CD1c-positive myeloid dendritic cell (primary cell): ENCODE data around the gene TRPM7.
"Not testable (repeated sequence)": the region's sequence is repeated elsewhere in the genome, so short reads cannot be mapped to it uniquely, and the experiment has no call there.

Experiments
- DNase-seq: peaks from one replicate; pipeline ENCODE4 v3.0.0-alpha.2; 2016; ENCODE audit errors: extremely low spot score

The TRPM7 gene

DNA sequence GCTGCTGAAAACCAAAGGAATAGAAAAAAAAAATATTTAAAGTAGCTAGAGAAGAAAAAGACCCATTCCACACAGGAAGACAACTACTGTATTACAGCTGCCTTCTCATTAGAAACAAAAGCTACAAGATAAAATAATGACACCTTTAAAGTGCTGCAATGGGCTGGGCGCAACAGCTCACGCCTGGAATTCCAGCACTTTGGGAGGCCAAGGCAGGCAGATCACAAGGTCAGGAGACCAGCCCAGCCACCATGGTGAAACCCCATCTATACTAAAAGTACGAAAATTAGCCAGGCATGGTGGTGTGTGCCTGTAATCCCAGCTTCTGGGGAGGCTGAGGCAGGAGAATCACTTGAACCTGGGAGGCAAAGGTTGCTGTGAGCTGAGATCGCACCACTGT is 31.0 kb downstream of the TRPM7 start:
- no peak for DNase-seq

DNA sequence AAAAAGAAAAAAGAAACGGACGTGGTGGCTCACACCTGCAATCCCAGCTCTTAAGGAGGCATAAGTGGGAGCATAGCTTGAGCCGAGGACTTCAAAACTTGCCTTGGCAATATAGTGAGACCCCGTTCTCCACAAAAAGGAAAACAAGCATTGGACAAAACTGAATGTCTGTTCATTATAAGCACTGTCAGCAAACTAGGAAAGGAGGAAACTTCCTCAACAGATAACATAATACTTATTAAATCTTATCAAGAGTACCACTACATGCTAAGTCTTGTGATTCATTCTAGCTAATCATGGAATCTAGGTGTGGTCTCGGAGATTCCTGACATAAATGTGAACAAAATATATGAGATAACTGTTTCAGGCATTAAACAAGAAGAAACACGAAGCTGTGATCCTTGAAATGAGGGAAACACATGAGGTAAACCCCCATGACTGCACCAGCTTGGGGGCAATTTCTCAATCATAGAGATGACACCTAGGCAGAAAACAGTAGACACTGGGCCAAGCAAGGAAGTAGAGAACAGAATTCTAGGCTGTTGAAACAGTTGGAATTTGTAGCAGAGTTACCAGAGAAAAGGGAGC is 33.3 kb downstream of the TRPM7 start:
- DNase-seq = no peak

GRCh38 chr15:50652671-50653070 is 33.9 kb downstream of the TRPM7 start:
- no peak for DNase-seq

- no peak for DNase-seq
Measured at GRCh38 chr15:50641318-50641717, 45.3 kb downstream of the TRPM7 start.

DNA sequence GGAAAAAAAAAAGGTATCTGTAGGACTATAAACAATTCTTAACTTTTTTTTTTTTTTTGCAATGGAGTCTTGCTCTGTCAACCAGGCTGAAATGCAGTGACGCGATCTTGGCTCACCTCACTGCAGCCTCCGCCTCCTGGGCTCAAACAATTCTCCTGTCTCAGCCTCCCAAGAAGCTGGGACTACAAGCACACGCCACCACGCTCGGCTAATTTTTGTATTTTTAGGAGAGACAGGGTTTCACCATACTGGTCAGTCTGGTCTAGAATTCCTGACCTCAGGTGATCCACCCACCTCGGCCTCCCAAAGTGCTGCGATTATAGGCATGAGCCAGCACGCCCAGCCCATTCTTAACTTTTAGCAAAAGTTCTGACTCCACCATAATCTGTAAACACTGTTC is 50.5 kb downstream of the TRPM7 start:
- no peak for DNase-seq

DNA sequence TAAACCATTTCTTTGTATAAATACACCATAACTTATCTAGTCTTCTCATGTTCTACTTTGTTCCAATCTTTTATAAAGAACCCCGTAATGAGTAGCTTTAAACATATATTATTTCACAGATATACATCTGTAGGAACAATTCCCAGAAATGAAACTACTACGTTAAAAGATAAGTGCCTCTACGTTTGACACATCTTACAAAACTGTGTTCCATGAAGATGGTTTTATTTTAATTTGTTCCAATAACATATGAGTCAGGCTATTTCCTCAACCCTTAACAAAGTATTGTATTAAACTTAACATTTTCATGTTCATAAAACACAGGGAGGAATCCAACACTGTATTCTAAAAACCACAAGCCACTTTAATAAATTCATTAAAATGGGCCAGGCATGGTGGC is 52.9 kb downstream of the TRPM7 start:
- DNase-seq = no peak

- DNase-seq = no peak
Measured at GRCh38 chr15:50628421-50628820, 58.2 kb downstream of the TRPM7 start.

DNA sequence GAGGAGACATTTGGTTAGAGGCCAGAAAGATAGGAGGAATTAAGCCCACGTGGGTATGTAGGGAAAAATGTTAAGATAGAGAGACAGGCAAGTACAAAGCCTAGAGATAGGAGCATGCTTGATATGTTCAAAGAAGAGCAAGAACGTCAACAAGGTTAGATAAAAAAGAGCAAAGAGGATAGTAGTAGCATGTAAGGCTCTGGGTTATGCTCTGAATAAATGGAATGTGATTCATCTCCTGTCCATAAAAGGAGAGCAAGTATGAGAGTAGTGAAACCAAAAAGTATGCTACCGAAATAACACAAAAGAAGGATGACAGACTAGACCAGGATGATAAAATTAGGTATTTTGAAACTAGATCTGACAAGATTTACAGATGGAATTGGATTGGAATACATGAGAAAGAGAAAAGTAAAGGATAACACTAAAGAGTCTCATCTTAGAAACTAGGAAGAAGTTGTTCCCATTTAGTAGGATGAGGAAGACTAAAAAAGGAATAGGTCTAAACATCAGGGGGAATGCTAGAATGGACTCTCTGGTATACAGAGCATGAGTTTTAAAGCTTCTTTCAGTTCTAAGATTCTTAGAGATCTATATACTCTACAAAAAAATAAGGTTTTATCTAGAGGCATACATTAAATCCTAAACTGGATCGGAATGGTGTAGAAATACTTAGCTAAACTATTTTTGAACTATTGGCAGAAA is 59.1 kb downstream of the TRPM7 start:
- no peak for DNase-seq

- DNase-seq = no peak
Measured at GRCh38 chr15:50624616-50625168, 61.9 kb downstream of the TRPM7 start.

DNA sequence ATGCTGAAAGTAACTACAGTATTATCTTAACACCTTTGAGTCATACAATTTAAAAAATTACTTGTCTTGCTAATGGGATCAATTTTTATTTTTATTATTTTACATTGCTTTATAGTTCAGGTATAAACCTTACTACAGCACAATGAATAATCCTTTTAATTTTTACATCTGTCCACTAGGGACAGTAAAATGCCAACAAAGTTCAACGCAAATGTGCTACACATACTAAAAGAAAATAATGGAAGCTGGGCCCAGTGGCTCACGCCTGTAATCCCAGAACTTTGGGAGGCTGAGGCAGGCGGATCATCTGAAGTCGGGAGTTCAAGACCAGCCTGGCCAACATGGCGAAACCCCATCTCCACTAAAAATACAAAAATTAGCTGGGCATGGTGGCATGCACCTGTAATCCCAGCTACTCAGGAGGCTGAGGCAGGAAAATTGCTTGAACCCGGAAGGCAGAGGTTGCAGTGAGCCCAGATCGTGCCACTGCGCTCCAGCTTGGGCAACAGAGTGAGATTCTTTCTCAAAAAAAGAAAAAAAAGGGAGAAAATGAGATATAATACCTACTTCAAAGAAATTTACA is 64.1 kb downstream of the TRPM7 start:
- DNase-seq = not testable (repeated sequence)

DNA sequence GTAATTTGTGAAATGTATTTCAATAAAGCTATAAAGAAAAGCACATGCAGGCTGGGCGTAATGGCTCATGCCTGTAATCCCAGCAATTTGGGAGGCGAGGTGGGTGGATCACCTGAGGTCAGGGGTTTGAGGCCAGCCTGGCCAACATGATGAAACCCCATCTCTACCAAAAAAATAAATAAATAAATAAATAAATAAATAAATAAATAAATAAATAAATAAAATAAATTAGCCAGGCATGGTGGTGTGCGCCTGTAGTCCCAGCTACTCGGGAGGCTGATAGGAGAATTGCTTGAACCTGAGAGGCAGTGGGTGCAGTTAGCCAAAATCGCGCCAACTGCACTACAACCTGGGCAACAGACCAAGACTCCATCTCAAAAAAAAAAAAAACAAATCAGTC is 69.6 kb downstream of the TRPM7 start:
- not testable (repeated sequence) for DNase-seq

DNA sequence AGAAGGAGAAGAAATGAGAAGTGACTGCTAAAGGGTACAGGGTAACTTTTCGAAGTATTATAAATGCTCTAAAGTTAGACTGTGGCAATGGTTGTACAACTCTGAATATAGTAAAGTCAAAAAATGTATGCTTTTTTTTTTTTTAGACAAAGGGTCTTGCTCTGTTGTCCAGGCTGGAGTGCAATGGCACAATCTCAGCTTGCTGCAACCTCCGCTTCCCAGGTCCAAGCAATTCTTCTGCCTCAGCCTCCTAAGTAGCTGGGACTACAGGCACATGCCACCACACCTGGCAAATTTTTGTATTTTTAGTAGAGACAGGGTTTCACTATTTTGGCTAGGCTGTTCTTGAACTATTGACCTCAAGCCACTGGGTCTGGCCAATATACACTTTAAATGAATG is 70.0 kb downstream of the TRPM7 start:
- DNase-seq = not testable (repeated sequence)

- no peak for DNase-seq
Measured at GRCh38 chr15:50613600-50613999, 73.0 kb downstream of the TRPM7 start.

DNA sequence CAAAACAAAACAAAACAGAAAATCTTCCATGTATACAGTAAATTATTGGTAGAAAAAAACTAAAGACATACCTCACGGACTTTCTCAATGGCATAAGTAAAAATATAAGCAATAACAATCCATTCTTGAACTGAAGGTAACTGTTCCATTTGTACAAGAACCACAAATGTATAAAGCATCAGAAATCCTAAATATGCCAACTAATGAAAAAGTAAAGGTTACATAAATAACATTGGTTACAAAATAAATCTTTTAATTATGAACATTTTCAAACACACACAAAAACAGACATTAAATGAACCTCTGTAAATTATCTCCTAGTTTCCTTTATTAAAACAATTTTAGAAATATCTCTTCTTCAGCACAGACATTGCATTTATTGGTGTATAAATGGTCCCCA is 79.5 kb downstream of the TRPM7 start:
- DNase-seq = no peak

DNA sequence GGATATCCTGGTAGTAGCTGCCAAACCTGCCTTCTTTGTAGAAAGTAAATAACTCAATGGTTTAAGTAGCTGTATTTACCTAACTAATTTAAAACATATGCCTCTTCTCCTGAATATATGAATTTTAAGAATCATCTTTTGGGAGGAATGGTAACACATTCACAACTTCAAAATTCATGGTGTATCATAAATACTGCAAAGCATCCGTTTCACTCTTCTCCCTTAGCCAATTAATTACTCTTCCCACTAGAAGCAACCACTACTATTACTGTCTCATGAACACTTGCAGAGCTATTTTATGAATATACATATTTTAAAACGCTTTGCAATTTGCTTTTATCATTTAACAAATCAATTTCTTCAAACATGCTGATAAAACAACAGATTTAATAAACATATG is 81.1 kb downstream of the TRPM7 start:
- DNase-seq = no peak

- not testable (repeated sequence) for DNase-seq
Measured at GRCh38 chr15:50602028-50602427, 84.6 kb downstream of the TRPM7 start.

GRCh38 chr15:50594311-50594710 is 92.3 kb downstream of the TRPM7 start:
- no peak for DNase-seq

DNA sequence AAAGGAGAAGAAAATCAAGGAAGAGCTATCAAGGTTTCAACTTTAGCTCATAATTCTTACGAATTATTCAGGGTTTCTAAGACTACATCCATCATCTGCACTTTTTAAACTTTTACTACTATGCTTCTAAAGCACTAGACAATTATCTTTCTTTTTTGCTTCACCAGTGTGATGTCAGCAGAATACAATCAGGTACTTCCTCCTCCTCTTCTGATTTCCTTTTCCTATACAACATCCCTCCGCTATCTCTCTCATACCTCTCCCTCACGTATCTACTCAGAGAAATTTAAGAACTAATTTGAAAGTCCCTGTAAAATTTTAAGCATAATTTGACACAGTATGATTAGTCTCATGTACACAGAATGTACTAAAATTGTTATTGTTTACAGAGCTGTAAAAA is 92.8 kb downstream of the TRPM7 start:
- DNase-seq = no peak

DNA sequence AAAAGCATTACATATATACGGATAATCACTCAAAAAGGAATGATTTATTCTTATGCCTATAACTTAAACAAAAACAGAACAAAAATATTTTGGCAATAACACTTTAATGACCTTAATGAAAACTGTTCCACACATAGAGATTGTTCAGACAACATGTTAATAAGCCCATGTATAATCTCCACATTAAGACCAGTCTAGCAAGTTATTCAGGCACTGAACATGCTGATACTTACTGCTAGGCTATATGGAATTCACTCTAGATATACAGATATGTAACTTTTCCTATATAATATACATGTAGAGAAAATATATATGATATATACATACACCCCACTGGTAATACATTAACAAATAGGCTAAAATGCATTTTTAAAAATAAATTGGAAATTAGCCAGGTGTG is 96.3 kb downstream of the TRPM7 start:
- no peak for DNase-seq

DNA sequence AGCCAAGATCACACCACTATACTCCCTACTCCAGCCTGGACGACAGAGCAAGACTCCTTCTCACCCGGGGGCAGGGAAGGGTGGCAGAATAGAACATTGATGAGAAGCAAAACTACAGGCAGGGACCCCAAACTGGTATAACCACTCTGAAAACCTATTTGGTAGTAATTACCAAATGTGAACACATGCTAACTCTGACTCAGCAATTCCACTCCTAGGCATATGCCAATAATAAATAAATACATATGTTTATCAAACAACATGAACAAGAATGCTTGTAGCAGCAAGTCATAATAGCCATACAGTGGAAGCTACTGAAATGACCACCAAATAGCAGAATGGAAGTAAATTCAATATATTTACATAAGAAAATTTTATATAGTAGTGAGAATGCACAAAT is 109.1 kb downstream of the TRPM7 start:
- no peak for DNase-seq

GRCh38 chr15:50576166-50576565 is 110.4 kb downstream of the TRPM7 start:
- peak; percentile 8 for DNase-seq

DNA sequence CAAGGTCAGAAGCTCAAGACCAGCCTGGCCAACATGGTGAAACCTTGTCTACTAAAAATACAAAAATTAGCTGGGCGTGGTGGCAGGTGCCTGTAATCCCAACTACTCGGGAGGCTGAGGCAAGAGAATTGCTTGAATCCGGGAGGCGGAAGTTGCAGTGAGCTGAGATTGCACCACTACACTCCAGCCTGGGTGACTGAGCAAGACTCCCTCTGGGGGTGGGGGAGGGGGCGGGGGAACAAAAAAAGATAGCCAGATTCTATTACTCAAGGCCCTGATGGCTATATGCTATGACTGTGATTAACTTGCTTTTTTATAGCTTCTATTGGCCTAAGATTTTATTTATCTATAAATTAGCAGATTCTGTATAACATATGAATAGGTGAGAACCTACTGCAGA is 112.8 kb downstream of the TRPM7 start:
- DNase-seq = peak; percentile 45

- DNase-seq = no peak
Measured at GRCh38 chr15:50563756-50564155, 122.8 kb downstream of the TRPM7 start.
